Measurements from ENCODE around the gene PCDHGA8. TPM values are rescaled to one million over a fixed set of nuclear protein-coding genes. Genes with fewer than 3 reads are reported as not detected.
"Not testable (repeated sequence)": the region's sequence is repeated elsewhere in the genome, so short reads cannot be mapped to it uniquely, and the experiment has no call there.

Gene PCDHGA8
- total and polyA plus RNA-seq, 2 donors = 0.25 to 9.1 TPM

DNA sequence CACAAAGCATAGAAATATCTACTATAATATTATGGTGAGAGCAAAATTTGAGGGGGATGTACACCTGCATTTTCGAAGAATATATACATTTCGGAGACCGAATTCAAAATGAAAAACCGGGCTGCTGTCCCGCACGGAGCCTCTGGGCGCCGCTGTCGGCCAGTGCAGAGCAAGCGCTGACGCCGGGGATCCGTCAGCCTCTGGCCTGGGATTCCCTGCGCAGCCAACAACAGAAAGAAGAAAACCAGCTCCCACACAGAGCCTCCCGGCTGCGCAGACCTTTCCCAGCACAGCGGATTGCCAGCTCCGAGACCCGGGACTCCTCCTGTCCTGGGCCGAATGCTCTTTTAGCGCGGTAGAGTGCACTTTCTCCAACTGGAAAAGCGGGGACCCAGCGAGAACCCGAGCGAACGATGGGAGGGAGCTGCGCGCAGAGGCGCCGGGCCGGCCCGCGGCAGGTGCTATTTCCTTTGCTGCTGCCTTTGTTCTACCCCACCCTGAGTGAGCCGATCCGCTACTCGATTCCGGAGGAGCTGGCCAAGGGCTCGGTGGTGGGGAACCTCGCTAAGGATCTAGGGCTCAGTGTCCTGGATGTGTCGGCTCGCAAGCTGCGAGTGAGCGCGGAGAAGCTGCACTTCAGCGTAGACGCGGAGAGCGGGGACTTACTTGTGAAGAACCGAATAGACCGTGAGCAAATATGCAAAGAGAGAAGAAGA lies 15.5 kb downstream of the PCDHGA8 start, which contains the start of gene PCDHGB6:
Gene PCDHGB6 (plus strand): TSS at position 232 of the 716 bp plus-strand sequence. CDS start 182 bp downstream, at position 414.
- H3K27ac ChIP-seq (ENCODE audit: low read depth); H3K4me3 ChIP-seq (ENCODE audit: low read depth, low read length); DNase-seq (ENCODE audit: extremely low spot score); H3K4me1 ChIP-seq (ENCODE audit: insufficient read depth); H3K36me3 ChIP-seq (ENCODE audit: insufficient read depth): not testable (repeated sequence)
- 9% methylated on average over 48 of the region's 51 CpGs for WGBS

- Histone ChIP-seq H3K27ac (ENCODE audit: low read depth) (no peak overlapping the region), H3K36me3 (ENCODE audit: insufficient read depth) (no peaks in the 10 kb centered on the region), H3K4me1 (ENCODE audit: insufficient read depth) (no peaks in the 10 kb centered on the region), H3K4me3 (ENCODE audit: low read depth, low read length) (no peak overlapping the region)
- DNase-seq (ENCODE audit: extremely low spot score) = no peak
- 20% methylated on average over 64 of the region's 64 CpGs for WGBS
These were observed 17.3 kb downstream of the PCDHGA8 start for GRCh38 chr5:141409598-141410306.

DNA sequence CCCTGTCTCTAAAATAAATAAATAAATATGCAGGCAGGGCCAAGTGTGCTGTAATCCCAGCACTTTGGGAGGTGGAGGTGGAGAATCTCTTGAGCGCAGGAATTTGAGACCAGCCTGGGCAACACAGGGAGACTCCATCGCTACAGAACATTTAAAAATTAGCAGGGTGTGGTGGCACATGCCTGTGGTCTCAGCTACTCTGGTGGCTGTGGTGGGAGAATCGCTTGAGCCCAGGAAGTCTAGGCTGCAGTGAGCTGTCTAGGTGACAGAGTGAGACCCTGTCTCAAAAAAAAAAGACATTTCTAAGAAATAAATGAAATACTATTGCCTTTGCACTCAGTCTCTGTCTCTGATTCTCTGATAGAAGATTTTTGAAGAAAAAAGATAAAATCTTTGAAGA lies 19.1 kb downstream of the PCDHGA8 start:
- Histone ChIP-seq H3K4me1 (ENCODE audit: insufficient read depth) (no peaks in the 10 kb centered on the region), H3K36me3 (ENCODE audit: insufficient read depth) (no peaks in the 10 kb centered on the region), H3K27ac (ENCODE audit: low read depth) (no peak overlapping the region), H3K4me3 (ENCODE audit: low read depth, low read length) (no peak overlapping the region)
- DNase-seq (ENCODE audit: extremely low spot score) = no peak
- WGBS = 51% methylated on average over 3 of the region's 3 CpGs

GRCh38 chr5:141412854-141413539 lies 20.6 kb downstream of the PCDHGA8 start, which contains the start of gene PCDHGA10:
Gene PCDHGA10 (plus strand): TSS chr5:141412987. CDS start chr5:141413176, 189 bp downstream.
- no peak within 1 kb of the TSS for H3K27ac ChIP-seq (ENCODE audit: low read depth)
- H3K4me3 ChIP-seq (ENCODE audit: low read depth, low read length) = peak within 1 kb of the TSS; percentile 15
- H3K4me1 ChIP-seq (ENCODE audit: insufficient read depth) = no peaks in the 10 kb centered on the region
- no peak for DNase-seq (ENCODE audit: extremely low spot score)
- 14% methylated on average over 31 of the region's 31 CpGs for WGBS
- H3K36me3 ChIP-seq (ENCODE audit: insufficient read depth) = no peaks in the 10 kb centered on the region

DNA sequence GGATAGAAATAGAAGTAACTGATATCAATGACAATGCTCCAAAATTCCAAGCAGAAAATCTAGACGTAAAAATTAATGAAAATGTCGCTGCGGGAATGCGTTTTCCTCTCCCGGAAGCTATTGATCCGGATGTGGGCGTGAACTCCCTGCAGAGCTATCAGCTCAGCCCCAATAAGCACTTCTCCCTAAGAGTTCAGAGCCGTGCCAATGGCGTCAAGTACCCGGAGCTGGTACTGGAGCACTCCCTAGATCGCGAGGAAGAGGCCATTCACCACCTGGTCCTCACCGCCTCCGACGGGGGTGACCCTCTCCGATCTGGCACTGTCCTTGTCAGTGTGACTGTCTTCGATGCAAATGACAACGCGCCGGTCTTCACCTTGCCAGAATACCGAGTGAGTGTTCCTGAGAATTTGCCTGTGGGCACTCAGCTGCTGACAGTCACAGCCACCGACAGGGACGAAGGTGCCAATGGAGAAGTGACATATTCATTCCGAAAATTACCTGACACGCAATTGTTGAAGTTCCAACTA lies 21.2 kb downstream of the PCDHGA8 start:
- no peak overlapping the region for H3K27ac ChIP-seq (ENCODE audit: low read depth)
- 16% methylated on average over 25 of the region's 25 CpGs for WGBS
- DNase-seq (ENCODE audit: extremely low spot score) = no peak
- no peaks in the 10 kb centered on the region for H3K4me1 ChIP-seq (ENCODE audit: insufficient read depth)
- H3K4me3 ChIP-seq (ENCODE audit: low read depth, low read length) = no peak overlapping the region
- H3K36me3 ChIP-seq (ENCODE audit: insufficient read depth) = no peaks in the 10 kb centered on the region

GRCh38 chr5:141414548-141415274 lies 22.3 kb downstream of the PCDHGA8 start:
- H3K4me1 ChIP-seq (ENCODE audit: insufficient read depth); DNase-seq (ENCODE audit: extremely low spot score); H3K4me3 ChIP-seq (ENCODE audit: low read depth, low read length); H3K36me3 ChIP-seq (ENCODE audit: insufficient read depth); H3K27ac ChIP-seq (ENCODE audit: low read depth): not testable (repeated sequence)
- 26% methylated on average over 40 of the region's 46 CpGs for WGBS

DNA sequence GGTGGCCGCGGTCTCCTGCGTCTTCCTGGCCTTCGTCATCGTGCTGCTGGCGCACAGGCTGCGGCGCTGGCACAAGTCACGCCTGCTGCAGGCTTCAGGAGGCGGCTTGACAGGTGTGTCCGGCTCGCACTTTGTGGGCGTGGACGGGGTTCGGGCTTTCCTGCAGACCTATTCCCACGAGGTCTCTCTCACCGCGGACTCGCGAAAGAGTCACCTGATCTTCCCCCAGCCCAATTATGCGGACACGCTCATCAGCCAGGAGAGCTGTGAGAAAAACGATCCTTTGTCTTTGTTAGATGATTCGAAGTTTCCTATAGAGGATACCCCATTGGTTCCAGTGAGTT lies 22.8 kb downstream of the PCDHGA8 start:
- 26% methylated on average over 24 of the region's 24 CpGs for WGBS
- H3K4me1 ChIP-seq (ENCODE audit: insufficient read depth); H3K27ac ChIP-seq (ENCODE audit: low read depth); H3K4me3 ChIP-seq (ENCODE audit: low read depth, low read length); DNase-seq (ENCODE audit: extremely low spot score); H3K36me3 ChIP-seq (ENCODE audit: insufficient read depth): not testable (repeated sequence)

- not testable (repeated sequence) for H3K27ac ChIP-seq (ENCODE audit: low read depth); H3K36me3 ChIP-seq (ENCODE audit: insufficient read depth); H3K4me1 ChIP-seq (ENCODE audit: insufficient read depth)
- H3K4me3 ChIP-seq (ENCODE audit: low read depth, low read length) = peak within 1 kb of the TSS; percentile 14
- WGBS = 7% methylated on average over 44 of the region's 47 CpGs
- DNase-seq (ENCODE audit: extremely low spot score) = peak; percentile 11
These were observed 25.2 kb downstream of the PCDHGA8 start, which contains the start of gene PCDHGB7 for GRCh38 chr5:141417494-141418172. Gene PCDHGB7 (plus strand): TSS chr5:141417677. CDS start chr5:141417860, 183 bp downstream.

DNA sequence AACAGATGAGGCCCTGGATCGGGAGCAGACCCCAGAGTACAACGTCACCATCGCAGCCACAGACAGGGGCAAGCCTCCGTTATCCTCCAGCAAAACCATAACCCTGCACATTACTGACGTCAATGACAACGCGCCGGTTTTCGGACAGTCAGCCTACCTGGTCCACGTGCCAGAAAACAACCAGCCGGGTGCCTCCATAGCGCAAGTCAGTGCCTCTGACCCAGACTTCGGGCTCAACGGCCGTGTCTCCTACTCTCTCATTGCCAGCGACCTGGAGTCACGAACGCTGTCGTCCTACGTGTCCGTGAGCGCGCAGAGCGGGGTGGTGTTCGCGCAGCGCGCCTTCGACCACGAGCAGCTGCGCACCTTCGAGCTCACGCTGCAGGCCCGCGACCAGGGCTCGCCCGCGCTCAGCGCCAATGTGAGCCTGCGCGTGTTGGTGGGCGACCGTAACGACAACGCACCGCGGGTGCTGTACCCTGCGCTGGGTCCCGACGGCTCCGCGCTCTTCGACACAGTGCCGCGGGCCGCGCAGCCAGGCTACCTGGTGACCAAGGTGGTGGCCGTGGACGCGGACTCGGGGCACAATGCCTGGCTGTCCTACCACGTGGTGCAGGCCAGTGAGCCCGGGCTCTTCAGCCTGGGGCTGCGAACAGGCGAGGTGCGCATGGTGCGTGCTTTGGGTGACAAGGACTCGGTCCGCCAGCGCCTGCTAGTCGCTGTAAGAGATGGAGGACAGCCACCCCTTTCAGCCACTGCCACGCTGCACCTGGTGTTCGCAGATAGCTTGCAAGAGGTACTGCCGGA lies 26.8 kb downstream of the PCDHGA8 start:
- WGBS = 27% methylated on average over 74 of the region's 74 CpGs
- no peaks in the 10 kb centered on the region for H3K4me1 ChIP-seq (ENCODE audit: insufficient read depth)
- no peak overlapping the region for H3K4me3 ChIP-seq (ENCODE audit: low read depth, low read length)
- no peaks in the 10 kb centered on the region for H3K36me3 ChIP-seq (ENCODE audit: insufficient read depth)
- no peak overlapping the region for H3K27ac ChIP-seq (ENCODE audit: low read depth)
- no peak for DNase-seq (ENCODE audit: extremely low spot score)

DNA sequence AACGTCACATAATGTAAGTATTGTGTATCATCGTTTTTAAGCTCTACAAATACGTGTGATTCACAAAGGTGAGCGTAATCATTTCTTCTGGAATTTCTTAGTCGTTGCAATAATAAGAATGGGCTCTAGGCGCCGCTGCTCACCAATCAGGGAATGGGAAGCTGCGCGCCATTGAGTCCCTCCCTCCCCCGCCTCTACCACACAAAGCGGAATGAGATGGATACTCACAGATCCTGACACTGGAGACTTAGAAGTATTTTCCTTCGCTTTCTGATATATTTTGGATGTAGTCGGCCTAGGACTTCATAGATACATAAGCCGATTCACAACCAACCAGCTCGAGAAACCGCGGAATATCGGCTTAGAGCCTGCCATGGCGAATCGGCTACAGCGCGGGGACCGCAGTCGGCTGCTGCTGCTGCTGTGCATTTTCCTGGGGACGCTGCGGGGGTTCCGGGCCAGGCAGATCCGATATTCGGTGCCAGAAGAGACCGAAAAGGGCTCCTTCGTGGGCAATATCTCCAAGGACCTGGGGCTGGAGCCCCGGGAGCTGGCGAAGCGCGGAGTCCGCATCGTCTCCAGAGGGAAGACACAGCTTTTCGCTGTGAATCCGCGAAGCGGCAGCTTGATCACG lies 28.5 kb downstream of the PCDHGA8 start, which contains the start of gene PCDHGA11:
Gene PCDHGA11 (plus strand): TSS at position 197 of the 634 bp plus-strand sequence. CDS start 177 bp downstream, at position 374.
- no peaks in the 10 kb centered on the region for H3K36me3 ChIP-seq (ENCODE audit: insufficient read depth)
- H3K4me1 ChIP-seq (ENCODE audit: insufficient read depth) = no peaks in the 10 kb centered on the region
- WGBS = 11% methylated on average over 42 of the region's 42 CpGs
- no peak for DNase-seq (ENCODE audit: extremely low spot score)
- no peak within 1 kb of the TSS for H3K27ac ChIP-seq (ENCODE audit: low read depth)
- no peak within 1 kb of the TSS for H3K4me3 ChIP-seq (ENCODE audit: low read depth, low read length)

DNA sequence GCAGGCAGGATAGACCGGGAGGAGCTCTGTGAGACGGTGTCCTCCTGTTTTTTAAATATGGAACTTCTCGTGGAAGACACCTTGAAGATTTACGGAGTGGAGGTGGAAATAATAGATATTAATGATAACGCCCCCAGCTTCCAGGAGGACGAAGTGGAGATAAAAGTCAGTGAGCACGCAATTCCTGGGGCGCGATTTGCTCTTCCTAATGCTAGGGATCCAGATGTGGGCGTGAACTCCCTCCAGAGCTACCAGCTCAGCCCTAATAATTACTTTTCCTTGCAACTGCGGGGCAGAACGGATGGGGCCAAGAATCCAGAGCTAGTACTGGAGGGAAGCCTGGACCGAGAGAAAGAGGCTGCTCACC lies 29.0 kb downstream of the PCDHGA8 start:
- DNase-seq (ENCODE audit: extremely low spot score) = no peak
- H3K4me1 ChIP-seq (ENCODE audit: insufficient read depth) = no peaks in the 10 kb centered on the region
- no peak overlapping the region for H3K4me3 ChIP-seq (ENCODE audit: low read depth, low read length)
- H3K27ac ChIP-seq (ENCODE audit: low read depth) = no peak overlapping the region
- no peaks in the 10 kb centered on the region for H3K36me3 ChIP-seq (ENCODE audit: insufficient read depth)
- WGBS = 12% methylated on average over 13 of the region's 13 CpGs

All from urinary bladder (tissue), 4 donors.